NCI-H510A treated with DMSO at 0.1 percent for 48 hours (cell line): ENCODE results near the gene ACYP2.
"Not testable (repeated sequence)": the region's sequence is repeated elsewhere in the genome, so short reads cannot be mapped to it uniquely, and the experiment has no call there.

Source experiments
- DNase-seq: peaks from one replicate; lab custom pipeline; 2025; lab: John Stamatoyannopoulos, UW

Gene ACYP2

DNA sequence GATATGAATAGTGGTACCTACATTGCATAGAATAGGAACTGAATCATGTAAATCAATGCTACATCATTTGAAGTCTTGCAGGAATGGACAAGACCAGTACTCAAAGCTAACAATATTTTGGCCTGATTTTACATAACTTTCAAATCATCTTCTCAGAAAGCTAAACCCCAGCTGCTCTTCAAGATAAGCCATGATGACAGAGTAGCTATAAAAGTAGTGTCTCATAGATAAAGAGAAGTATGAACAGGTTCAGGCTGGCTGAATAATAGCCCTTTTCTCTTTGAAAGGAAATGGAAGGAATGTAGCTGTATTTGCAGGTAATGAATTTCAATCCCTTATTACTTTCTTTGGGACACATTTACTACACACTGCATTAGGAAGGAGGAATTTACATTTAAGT is 112.4 kb downstream of the ACYP2 start:
- DNase-seq = no peak

DNA sequence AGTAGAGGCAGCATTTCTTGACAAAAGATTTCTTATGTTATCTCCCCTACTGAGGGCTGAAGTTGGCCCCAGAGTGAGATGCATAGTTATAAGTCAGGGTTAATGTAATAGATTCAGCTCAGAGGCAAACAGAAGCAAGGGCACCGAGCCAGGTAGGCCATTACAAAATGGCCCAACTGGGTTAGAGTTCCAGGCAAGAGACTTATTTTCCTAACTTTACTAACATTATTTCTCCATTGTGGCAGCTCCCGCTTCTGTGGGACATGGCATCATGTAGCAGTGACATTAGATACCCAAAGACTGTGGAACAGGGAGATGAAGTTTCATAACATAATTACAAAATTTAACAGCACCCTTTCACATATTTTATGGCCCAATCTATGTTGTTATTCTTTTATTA is 113.5 kb downstream of the ACYP2 start:
- DNase-seq = no peak

DNA sequence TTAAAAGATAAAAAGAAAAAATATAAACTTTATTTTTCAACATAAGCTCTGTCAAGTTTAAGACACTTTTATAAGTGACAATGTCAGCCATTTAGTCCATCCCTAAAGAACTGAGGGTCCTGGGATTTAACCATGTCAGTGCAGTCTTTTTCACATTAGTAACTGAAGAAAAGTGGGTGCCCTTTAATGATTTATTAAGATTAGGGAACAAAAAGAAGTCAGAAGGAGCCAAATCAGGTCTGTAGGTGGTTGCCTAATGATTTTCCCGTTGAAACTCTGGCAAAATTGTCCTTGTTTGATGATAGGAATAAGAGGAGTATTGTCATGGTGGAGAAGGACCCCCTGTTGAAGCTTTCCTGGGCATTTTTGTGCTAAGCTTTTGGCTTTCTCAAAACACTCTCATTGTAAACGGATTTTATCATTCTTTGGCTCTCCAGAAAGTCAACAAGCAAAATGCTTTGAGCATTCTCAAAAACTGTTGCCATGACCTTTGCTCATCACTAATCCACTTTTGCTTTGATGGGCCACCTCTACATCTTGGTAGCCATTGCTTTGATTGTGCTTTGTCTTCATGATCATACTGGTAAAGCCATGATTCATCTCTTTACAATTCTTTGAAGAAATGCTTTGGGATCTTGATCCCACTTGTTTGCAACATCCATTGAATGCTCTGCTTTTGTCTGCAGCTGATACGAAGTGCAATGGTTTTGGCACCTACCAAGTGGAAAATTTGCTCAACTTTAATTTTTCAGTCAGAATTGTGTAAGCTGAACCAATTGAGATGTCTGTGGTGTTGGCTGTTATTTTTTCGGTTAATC is 118.6 kb downstream of the ACYP2 start:
- no peak for DNase-seq

DNA sequence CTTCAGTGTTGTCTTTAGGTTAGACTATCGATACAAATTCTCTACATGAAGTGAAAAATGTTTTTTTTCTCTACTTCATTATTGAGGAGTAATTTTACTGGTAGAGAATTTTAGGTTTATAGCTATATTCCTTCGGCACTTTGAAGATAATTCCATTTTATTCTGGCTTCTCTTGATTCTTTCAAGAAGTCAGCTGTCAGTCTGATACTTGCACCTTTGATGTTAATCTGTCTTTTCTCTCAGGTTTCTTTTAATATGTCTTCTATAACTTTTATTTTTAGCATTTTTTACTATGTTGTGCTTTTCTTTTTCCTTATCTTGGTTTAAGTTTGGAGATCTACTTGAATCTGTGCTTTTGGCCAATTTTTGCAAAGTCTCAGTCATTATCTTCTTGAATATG is 122.0 kb downstream of the ACYP2 start:
- no peak for DNase-seq

DNA sequence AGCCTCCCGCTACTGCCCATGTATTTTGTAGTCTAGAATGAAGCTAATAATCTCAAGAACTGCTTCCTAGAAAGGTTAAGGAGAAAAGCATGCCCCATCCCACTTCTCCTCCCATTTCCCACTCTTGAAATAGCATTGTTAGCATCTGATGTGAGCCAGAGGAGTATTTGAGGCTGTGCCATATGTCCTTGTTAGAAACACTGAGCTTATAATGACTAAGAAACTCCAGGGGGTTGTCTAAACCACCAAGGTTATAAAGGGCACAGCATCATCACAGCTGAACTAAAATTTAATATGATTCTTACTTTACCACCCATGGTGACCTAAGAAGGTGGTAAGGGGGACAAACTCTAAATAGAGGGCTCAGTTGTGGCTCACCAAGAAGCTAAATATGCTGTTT is 124.0 kb downstream of the ACYP2 start:
- DNase-seq = no peak

DNA sequence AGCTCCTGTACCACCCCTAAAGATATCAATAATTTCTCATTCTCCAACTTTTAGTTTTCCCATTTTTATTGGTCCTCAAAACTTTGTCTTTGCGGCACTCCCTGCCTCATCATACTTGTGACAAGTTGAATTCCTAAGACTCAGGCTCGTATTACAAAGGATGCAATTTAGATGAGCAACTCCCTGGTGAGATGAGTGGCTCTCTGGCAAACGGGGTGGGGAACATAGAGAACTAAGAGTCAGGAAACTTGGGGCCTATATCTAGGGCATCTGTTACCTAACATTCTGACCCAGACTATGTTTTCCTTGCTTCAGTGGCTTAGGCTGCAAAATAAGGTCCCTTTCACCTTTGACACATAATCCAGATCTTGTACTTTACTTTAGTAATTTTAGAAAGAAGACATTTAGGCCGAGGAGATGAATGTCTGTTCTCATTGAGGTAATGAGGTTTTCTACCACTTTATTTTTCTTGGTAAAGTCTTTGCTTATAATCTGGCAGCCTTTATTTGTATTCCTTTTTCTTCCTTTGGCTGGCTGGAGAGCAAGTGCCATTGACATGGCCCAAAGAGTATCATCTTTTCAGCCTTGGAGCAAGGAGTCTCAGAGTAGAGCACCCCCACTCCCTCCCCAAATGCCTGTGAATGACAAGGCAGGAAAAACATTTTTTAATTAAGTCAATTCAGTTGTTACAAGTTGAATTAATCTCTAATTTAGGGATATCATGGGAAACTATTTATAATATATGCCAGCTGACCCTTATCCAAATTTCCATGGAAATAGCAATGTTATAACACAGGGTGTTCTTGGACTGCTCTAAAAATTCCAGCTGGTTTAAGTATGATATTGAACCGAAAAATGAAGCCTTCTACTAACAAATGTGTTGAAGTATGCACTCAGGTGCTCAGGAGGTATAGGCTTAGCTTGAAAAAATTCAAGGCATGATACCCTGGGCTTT is 125.4 kb downstream of the ACYP2 start:
- no peak for DNase-seq

DNA sequence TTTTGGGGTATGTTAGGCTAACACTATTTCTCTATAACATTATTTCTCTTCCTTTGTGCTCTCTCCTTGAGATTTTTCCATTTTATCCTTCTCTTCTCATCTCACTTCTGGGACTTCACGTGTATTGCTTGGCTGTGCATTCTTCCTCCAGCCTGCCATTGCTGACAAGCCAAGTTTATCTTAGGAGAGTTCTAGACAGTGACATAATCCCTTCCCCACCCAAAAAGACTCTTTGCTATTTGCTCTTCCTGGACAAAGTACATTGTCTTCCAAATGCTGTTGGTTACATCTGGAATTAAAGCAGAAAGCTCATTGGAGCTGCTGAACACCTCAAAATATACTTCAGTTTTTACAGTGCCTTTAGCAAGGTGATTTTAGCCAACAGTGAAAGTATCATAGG is 131.7 kb downstream of the ACYP2 start:
- no peak for DNase-seq

DNA sequence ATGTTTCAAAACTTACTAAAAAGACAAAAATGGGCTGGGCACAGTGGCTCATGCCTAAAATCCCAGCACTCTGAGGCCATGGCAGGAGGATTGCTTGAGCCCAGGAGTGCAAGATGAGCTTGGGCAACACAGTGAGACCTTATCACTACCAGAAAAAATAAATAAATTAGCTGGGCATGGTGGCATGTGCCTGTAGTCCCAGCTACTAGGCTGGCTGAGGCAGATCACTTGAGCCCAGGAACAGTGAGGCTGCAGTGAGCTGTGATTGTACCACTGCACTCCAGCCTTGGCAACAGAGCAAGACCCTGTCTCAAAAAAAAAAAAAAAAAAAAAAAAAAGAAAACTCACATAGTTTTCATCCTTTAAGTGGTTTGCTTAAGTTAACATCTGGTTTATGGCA is 134.2 kb downstream of the ACYP2 start:
- DNase-seq = no peak

DNA sequence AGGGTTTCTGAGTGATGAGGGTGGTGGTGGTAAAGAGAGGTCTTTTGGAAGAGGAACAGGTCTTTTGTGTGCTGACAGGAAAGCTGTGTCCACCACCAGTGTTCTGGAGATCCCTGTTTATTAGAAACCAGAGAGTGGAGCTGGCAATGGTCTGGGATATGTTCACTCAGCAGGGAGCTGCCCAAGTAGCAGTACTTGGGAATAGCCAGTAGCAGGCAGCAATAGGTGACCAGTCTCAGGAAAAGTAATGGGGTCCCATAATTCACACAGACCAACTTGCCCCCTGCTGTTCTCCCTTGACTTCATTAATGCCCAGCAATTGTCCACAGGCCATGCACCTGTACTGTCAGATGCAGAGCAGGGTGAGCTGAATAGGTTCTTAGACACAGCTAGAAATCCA is 138.8 kb downstream of the ACYP2 start:
- no peak for DNase-seq

DNA sequence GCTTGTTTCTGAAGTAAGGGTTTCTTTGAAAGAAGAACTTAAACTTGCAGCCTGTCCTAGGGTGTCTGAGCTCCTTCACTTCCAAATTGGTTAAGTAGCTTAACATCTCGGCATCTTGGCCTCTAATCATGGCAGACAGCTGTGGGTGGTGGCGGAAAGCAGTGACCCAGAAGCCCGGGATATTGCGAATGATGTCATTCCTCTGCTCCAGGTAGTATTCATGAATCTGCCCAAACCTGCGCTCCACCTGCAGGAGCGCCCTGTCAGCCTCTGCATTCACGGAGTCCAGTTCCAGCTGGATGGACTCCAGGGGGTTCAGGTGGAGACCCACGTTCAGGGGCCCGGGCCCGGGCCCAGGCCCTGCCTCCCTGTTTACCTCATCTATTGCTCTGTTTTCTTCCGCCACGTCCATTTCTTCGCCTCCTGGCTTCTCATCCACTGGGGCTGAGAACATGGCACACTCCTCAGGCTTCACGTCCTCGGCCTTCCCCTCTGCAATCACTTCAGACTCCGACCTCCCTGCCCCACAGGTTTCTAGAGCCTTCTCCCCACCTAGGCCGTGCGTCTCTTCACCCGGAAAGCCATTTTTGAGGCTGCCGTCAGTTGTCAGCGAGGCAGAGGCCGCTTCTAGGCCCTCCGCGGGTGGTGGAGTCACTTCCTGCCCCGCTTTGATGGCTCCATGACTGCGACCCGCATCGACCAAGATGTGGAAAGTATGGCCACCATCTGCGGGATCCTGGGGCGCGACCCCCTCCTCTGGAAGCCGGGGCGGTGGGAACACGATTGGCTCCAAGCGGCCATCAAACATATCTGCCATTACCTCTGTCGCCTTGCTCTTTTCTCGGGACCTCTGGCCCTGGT is 140.0 kb downstream of the ACYP2 start:
- DNase-seq = no peak

DNA sequence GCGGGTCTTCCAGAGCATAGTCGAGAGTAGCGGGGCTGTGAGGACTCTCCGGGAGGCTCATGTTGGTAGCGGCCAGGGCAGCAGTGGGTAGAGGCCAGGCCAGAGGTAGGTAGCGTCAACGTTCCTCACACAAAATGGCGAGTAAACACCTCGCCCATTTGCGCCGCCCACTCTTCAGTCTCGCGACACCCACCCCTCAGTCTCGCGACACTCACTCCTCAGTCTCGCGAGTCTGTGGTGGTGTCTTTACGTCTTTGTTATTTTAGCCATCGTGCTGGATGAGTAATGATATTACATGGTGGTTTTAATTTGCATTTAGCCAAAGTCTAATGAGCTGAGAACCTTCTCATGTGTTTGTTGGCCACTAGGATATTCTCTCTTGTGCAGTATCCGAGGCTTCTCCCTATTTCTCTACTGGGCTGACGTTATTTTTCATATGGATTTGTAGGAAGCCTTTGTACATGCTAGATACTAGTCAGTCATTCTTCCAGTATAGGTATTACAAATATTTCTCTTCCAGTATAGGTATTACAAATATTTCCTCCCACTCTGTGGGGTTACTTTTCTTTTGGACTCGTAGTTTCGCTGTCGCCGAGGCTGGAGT is 140.8 kb downstream of the ACYP2 start, which contains the start of gene TSPYL6:
TSS of gene TSPYL6 (minus strand) at position 139 of the 604 bp plus-strand sequence. CDS start at position 61, 78 bp downstream.
- DNase-seq = no peak

DNA sequence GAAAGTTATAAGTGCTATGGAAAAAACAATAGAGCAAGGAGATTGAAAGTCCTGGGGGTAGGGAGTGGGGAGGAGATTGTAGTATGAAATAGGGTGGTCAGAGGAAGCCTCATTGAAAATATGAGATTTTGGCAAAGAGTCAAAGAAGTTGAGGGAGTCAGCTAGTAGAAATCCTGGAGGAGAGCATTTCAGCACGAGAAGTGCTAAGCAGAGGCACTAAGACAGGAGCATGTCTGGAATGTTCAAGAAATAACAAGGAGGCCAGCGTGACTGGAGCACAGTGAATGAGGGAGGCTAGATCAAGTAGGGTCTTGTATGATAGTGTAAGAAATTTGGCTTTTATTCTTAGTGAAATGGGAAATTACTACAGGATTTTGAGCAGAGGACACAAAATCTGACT is 142.8 kb downstream of the ACYP2 start:
- no peak for DNase-seq

DNA sequence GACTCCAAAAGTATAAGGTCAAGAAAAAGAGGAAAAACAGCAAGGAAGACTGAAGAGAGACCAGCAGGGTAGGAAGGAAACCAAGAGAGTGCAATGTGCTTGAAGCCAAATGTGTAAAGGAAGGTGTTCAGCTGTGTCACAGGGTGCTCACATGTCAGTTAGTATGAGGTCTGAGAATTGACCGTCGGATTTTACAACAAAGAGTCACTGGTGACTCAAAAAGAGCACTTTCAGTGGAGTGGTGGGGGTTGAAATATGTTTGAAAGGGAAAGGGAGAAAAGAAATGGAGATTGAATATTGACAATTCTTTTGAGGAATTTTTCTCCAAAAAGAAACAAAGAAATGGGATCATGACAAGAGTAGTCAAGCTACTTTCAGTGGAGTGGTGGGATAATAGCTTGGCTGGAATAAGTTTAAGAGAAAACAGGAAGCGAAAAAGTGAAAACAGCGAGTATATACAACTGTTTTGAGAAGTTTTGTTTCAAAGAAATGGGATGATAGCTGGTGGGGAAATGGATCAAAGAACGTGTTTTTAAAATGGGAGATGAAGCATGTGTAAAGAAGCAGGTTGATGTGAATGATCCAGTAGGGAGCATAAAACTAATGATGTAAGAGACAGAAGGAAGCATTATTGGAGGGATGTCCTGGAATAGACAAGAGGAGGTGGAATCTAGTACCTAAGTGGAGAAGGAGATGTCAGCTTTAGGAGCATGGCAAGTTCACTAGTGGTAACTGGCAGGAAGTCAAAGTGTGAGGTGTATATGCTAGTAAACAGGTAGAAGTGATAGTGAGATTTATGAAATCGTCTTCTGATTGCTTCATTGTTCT is 144.2 kb downstream of the ACYP2 start:
- no peak for DNase-seq

DNA sequence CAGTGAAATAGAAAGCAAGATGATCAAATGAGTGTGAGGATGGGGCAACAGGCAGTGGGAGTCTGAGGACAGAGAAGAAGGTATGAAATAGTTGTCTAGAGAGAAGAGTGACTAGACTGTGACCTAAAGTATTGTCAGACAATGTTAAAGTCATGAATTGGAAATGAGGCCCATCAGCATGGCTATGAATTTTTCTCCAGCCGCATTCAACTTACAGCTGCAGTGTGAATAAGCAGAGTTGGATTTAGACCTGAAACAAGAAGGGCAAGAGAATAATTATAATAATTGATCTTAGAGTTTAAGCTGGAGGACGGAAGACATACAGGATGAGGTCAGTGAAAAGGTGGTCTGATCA is 144.8 kb downstream of the ACYP2 start:
- no peak for DNase-seq

DNA sequence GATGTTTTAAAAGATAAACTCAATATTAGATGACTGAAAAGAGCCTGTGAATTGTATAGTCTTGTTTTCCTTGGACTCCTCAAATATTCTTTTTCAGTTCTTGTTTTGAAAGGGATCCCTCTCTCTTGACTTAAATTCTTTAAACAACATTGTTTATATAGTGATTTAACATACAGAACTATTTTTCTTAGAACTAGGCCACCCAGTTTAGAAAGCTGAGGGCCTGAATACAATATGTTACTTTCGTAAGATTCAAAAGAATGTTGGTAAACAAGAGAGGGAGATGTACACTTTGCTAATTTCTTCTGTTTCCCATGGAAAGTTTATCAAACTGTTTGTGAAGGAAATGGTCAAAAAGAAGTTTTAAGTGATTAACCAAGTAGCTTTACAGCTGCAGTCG is 146.1 kb downstream of the ACYP2 start:
- DNase-seq = no peak

DNA sequence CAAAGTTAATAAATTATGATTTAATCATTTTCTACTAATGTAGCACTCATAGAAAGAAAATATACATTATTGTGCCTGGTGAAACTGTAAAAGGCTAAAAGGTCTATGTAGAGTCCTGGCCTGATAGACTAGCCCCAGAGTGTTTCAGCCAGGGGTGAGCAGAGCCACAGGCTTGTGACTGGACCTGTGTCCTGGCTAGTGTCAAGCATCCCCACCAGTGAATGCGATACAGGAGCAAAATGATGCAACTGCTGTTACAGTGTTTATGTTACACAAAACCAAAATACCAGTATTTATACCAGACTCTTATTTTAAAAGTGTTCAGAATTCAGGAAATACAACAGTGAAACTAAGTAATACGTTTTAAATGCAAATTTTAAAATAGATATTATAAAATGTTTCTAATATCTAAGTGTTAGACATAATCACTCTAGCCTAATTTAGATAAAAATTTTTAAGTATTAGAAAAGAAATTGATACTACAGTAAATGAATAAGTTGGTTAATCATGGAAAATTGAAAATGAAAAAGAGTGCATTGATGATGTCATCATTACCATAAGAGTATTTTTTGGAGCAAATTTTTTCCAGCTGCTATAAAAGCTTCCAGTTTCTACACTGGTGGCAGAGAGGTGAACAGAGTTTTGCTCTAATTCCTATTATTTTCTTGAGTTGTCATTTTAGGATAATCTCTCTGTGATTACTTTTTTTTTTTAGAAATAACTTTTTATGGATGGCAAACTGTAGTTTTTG is 146.8 kb downstream of the ACYP2 start:
- no peak for DNase-seq

DNA sequence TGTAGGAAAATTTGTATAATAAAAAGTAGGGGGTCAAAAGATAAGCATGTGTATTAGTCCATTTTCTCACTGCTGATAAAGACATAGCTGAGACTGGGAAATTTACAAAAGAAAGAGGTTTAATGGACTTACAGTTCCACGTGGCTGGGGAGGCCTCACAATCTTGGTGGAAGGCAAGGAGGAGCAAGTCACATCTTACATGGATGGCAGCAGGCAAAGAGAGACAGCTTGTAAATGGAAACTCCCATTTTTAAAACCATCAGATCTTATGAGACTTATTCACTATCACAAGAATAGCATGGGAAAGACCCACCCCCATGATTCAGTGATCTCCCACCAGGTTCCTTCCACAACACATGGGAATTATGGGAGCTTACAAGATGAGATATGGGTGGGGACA is 149.7 kb downstream of the ACYP2 start:
- not testable (repeated sequence) for DNase-seq

DNA sequence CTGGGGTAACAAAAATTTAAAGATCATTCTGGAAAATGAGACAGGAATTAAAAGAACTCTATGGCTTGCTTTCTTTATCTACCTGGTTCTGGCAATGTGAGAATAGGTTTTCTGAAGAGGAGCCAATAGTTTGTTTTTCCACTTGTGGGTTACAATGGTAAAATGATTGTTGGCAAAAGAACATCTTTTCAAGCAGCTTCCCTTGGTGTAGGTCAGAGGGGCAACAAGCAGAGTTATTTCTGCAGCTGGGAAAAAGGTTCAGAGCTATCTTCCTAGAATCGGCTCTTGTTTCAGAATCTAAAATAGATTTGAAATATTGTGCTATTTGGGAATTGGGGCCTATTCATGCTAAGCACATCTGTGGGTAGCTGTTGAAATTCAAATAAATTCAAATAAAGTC is 152.2 kb downstream of the ACYP2 start:
- DNase-seq = no peak

DNA sequence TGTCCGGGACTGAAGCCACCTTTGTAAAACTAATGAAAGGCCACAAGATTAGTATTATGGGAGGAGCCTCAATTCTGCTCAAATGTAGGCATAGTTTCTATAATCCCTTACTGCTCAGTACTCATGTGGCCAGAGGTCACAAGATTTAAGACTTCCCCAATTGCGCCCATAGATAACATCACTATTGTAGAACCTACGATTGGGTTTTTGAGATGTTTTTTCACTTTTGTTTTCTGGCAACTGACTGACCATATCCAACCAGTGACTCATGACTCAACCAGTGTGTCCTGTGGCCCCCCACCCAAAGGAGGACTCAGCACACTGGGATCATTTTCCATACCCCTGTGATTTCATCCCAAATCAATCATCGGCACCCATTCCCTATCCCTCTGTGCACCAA is 155.8 kb downstream of the ACYP2 start:
- DNase-seq = no peak
